GM23248 (cell line): ENCODE measurements around the gene SPON2.

Source experiments
- EZH2 ChIP-seq: fragments of 200-600 bp; sonication (generic); IDR thresholded peaks from 2 replicates; pipeline ENCODE4 v1.6.1; 2018; ENCODE audit warnings: antibody characterized with exemption, mild to moderate bottlenecking; ENCODE audit not compliant: insufficient read depth, poor library complexity, severe bottlenecking
- EZH2phosphoT487 ChIP-seq: fragments of 200-600 bp; sonication (generic); IDR thresholded peaks from 2 replicates; pipeline ENCODE4 v1.6.1; 2018; ENCODE audit warnings: antibody characterized with exemption, moderate library complexity, mild to moderate bottlenecking, low read depth; ENCODE audit not compliant: insufficient read depth

DNA sequence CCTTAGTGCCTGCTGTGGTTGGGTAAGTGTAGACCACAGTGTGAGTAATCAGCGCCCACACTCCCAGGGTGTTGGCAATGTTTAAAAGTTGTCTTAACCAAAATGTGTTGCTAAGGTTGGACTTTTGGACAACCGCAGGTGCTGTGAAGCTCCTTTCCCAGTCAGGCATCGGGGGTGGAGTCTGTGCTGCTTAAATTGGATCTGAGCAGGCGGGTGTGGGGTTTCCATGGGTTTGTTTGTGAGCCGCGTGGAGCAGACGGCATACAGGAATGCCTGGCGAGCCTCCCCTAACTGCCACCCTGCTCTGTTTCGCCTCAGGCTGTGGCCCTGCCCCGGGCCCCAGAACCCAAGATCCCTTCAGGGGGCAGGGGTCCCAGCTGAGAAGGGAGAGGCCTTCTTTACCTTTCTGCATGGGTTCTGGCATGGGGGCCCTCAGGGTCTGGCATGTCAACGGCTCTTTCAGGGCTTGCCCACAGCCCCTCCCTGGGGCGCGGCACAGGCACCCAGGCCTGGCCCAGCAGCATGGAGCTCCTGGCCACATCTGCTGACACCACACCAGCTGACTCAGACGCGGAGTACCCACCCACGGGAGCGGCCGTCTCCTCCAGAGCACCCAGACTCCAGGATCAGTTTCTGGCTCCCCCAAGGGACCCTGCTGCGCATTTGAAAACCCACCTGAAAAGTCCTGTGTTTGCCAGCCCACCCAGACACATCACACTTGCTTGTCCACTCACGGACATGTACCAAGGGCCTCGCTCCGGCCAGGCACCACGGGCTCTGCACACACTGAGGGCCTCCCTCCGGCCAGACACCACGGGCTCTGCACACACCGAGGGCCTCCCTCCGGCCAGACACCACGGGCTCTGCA, 5.1 kb upstream of the SPON2 start:
- TF ChIP-seq EZH2 = no peak
- no peak for TF ChIP-seq EZH2phosphoT487
